ENCODE results near the gene ATXN2.

- no peak for TF ChIP-seq CTCF (IDR thresholded peaks at IDR 0.05)
- no peak for TF ChIP-seq POLR2A (IDR thresholded peaks at IDR 0.05)
These were observed 52.2 kb downstream of the ATXN2 start for GRCh38 chr12:111546758-111547383.
